Measurements from ENCODE around the gene SPATA21. TPM values are rescaled to one million over a fixed set of nuclear protein-coding genes. Genes with fewer than 3 reads are reported as not detected.

Gene SPATA21
- total and polyA plus RNA-seq, 7 experiments from 2014 or later, result not detected

GRCh38 chr1:16393570-16394521 is 43.4 kb downstream of the SPATA21 start:
- Mint-ChIP-seq H3K4me1 (peaks cover 36 to 47% (median 42%) of the 10 kb centered on the region in 7 donors), H3K9me3 (no peaks in the 10 kb centered on the region), H3K4me3 (no peak overlapping the region), H3K27ac (peak overlapping the region in 3 of 9 donors; percentile 61 to 67 (median 65)), H3K36me3 (peaks cover 5 to 21% (median 8%) of the 10 kb centered on the region in 5 donors), H3K27me3 (no peaks in the 10 kb centered on the region)
- Histone ChIP-seq H3K4me3 (ENCODE audit: low read length) (no peak overlapping the region), H3K4me1 (ENCODE audit: control insufficient read depth in 2 of 2, insufficient read depth in 2 of 2, low read length in 2 of 2) (peaks cover 0 to 19% of the 10 kb centered on the region in 2 donors), H3K36me3 (ENCODE audit: control insufficient read depth in 2 of 3, insufficient read depth in 3 of 3, low read length in 3 of 3) (peaks cover 10 to 65% (median 11%) of the 10 kb centered on the region in 3 experiments), H3K9me3 (ENCODE audit: control insufficient read depth in 2 of 3, low read length in 3 of 3) (no peaks in the 10 kb centered on the region), H3K27me3 (ENCODE audit: control insufficient read depth in 2 of 2, insufficient read depth in 2 of 2, low read length in 2 of 2) (no peaks in the 10 kb centered on the region), H3K27ac (ENCODE audit: low read depth, low read length) (peak overlapping the region; percentile 23)
- intact Hi-C loops (cut with micrococcal nuclease), result no loop called here
- ATAC-seq (peak; percentile 16), DNase-seq (no peak)
- CTCF ChIA-PET, result interaction anchor here (0.5 kb wide), 1 partner anchor 315 kb away, joined by 3 read pairs; no protein-coding TSS in a partner anchor
- POLR2A ChIA-PET, result no interaction called here

- Mint-ChIP-seq H3K27me3 (no peaks in the 10 kb centered on the region), H3K27ac (peak overlapping the region in 8 of 9 donors; percentile 14 to 82 (median 66)), H3K36me3 (peaks cover 5 to 21% (median 10%) of the 10 kb centered on the region in 5 donors), H3K9me3 (no peaks in the 10 kb centered on the region), H3K4me1 (peaks cover 36 to 51% (median 49%) of the 10 kb centered on the region in 7 donors), H3K4me3 (peak overlapping the region in 1 of 10 donors; percentile 41)
- no peaks in the 10 kb centered on the region for H3K9me3 ChIP-seq (ENCODE audit: control insufficient read depth in 2 of 3, low read length in 3 of 3)
- CTCF ChIA-PET, result no interaction called here
- no peak overlapping the region for H3K4me3 ChIP-seq (ENCODE audit: low read length)
- ATAC-seq (no peak), DNase-seq (no peak)
- H3K36me3 ChIP-seq (ENCODE audit: control insufficient read depth in 2 of 3, insufficient read depth in 3 of 3, low read length in 3 of 3), result peaks cover 10 to 57% (median 11%) of the 10 kb centered on the region in 3 experiments
- POLR2A ChIA-PET, result no interaction called here
- peaks cover 0 to 19% of the 10 kb centered on the region in 2 donors for H3K4me1 ChIP-seq (ENCODE audit: control insufficient read depth in 2 of 2, insufficient read depth in 2 of 2, low read length in 2 of 2)
- no peaks in the 10 kb centered on the region for H3K27me3 ChIP-seq (ENCODE audit: control insufficient read depth in 2 of 2, insufficient read depth in 2 of 2, low read length in 2 of 2)
- peak overlapping the region; percentile 23 for H3K27ac ChIP-seq (ENCODE audit: low read depth, low read length)
- intact Hi-C loops (cut with micrococcal nuclease), result no loop called here
Observed at GRCh38 chr1:16392740-16393569, 44.3 kb downstream of the SPATA21 start.

GRCh38 chr1:16391411-16391810 is 45.8 kb downstream of the SPATA21 start:
- peak overlapping the region; percentile 9 for H3K27ac ChIP-seq (ENCODE audit: low read depth, low read length)
- peaks cover 5 to 21% (median 10%) of the 10 kb centered on the region in 5 donors for H3K36me3 Mint-ChIP-seq

GRCh38 chr1:16387201-16388188 is 49.7 kb downstream of the SPATA21 start:
- ATAC-seq, result peak; percentile 51
- ChIA-PET POLR2A (interaction anchor here (0.9 to 1.4 kb wide), 4 partner anchors 14 to 56 kb away, joined by 3 to 6 read pairs (median 4); partner anchors contain the start of gene NECAP2), CTCF (interaction anchor here (0.6 to 1.8 kb wide), 3 partner anchors 13 to 493 kb away, joined by 3 to 6 read pairs (median 4); no protein-coding TSS in a partner anchor)
- H3K27me3 Mint-ChIP-seq, result no peaks in the 10 kb centered on the region
- peak overlapping the region; percentile 54 for H3K27ac ChIP-seq (ENCODE audit: low read depth, low read length)
- no peaks in the 10 kb centered on the region for H3K27me3 ChIP-seq (ENCODE audit: control insufficient read depth in 2 of 2, insufficient read depth in 2 of 2, low read length in 2 of 2)
- H3K27ac Mint-ChIP-seq, result peak overlapping the region; percentile 60 to 89 (median 79)
- peaks cover 2 to 18% (median 6%) of the 10 kb centered on the region in 5 donors for H3K36me3 Mint-ChIP-seq
- peak overlapping the region; percentile 69 to 86 (median 82) for H3K4me3 Mint-ChIP-seq
- H3K4me1 ChIP-seq (ENCODE audit: control insufficient read depth in 2 of 2, insufficient read depth in 2 of 2, low read length in 2 of 2), result peaks cover 22 to 53% of the 10 kb centered on the region in 2 donors
- H3K4me3 ChIP-seq (ENCODE audit: low read length), result peak overlapping the region; percentile 34
- intact Hi-C loops (cut with micrococcal nuclease), result loop anchor here (1.0 to 5.0 kb wide), 5 partner anchors 15 to 55 kb away; partner anchors contain the start of genes NECAP2 (in 2 of the 2) and SZRD1 (in 1 of the 2)
- H3K4me1 Mint-ChIP-seq, result peaks cover 66 to 88% (median 79%) of the 10 kb centered on the region in 7 donors
- H3K36me3 ChIP-seq (ENCODE audit: control insufficient read depth in 2 of 3, insufficient read depth in 3 of 3, low read length in 3 of 3), result peaks cover 0 to 4% (median 0%) of the 10 kb centered on the region in 3 experiments
- no peaks in the 10 kb centered on the region for H3K9me3 ChIP-seq (ENCODE audit: control insufficient read depth in 2 of 3, low read length in 3 of 3)
- no peaks in the 10 kb centered on the region for H3K9me3 Mint-ChIP-seq
- DNase-seq, result peak in 3 of 9 donors; percentile 8 to 16 (median 11)

More at GRCh38 chr1:16391411-16391810, 45.8 kb downstream of the SPATA21 start:
- H3K27me3 Mint-ChIP-seq, result no peaks in the 10 kb centered on the region
- no peaks in the 10 kb centered on the region for H3K9me3 Mint-ChIP-seq
- ATAC-seq (peak; percentile 23), DNase-seq (no peak)
- intact Hi-C loops (cut with micrococcal nuclease), result no loop called here
- peak overlapping the region in 2 of 10 donors; percentile 25 to 26 for H3K4me3 Mint-ChIP-seq
- Histone ChIP-seq H3K36me3 (ENCODE audit: control insufficient read depth in 2 of 3, insufficient read depth in 3 of 3, low read length in 3 of 3) (peaks cover 10 to 43% (median 11%) of the 10 kb centered on the region in 3 experiments), H3K9me3 (ENCODE audit: control insufficient read depth in 2 of 3, low read length in 3 of 3) (no peaks in the 10 kb centered on the region), H3K27me3 (ENCODE audit: control insufficient read depth in 2 of 2, insufficient read depth in 2 of 2, low read length in 2 of 2) (no peaks in the 10 kb centered on the region), H3K4me3 (ENCODE audit: low read length) (no peak overlapping the region), H3K4me1 (ENCODE audit: control insufficient read depth in 2 of 2, insufficient read depth in 2 of 2, low read length in 2 of 2) (peaks cover 7 to 33% of the 10 kb centered on the region in 2 donors)
- peak overlapping the region in 8 of 9 donors; percentile 27 to 79 (median 60) for H3K27ac Mint-ChIP-seq
- peaks cover 47 to 65% (median 58%) of the 10 kb centered on the region in 7 donors for H3K4me1 Mint-ChIP-seq
- ChIA-PET CTCF (no interaction called here), POLR2A (no interaction called here)

- Mint-ChIP-seq H3K9me3 (no peaks in the 10 kb centered on the region), H3K27ac (peak overlapping the region; percentile 39 to 91 (median 77)), H3K36me3 (peaks cover 0 to 18% (median 8%) of the 10 kb centered on the region in 5 donors), H3K4me1 (peaks cover 61 to 86% (median 75%) of the 10 kb centered on the region in 7 donors), H3K27me3 (no peaks in the 10 kb centered on the region), H3K4me3 (peak overlapping the region; percentile 22 to 84 (median 76))
- ATAC-seq (peak; percentile 77), DNase-seq (no peak)
- no peaks in the 10 kb centered on the region for H3K27me3 ChIP-seq (ENCODE audit: control insufficient read depth in 2 of 2, insufficient read depth in 2 of 2, low read length in 2 of 2)
- no peak overlapping the region for H3K4me3 ChIP-seq (ENCODE audit: low read length)
- H3K4me1 ChIP-seq (ENCODE audit: control insufficient read depth in 2 of 2, insufficient read depth in 2 of 2, low read length in 2 of 2), result peaks cover 22 to 51% of the 10 kb centered on the region in 2 donors
- peak overlapping the region; percentile 54 for H3K27ac ChIP-seq (ENCODE audit: low read depth, low read length)
- H3K9me3 ChIP-seq (ENCODE audit: control insufficient read depth in 2 of 3, low read length in 3 of 3), result no peaks in the 10 kb centered on the region
- ChIA-PET CTCF (interaction anchor here (0.6 to 1.8 kb wide), 2 partner anchors 12 to 30 kb away, joined by 4 to 6 read pairs; no protein-coding TSS in a partner anchor), POLR2A (interaction anchor here (1.1 to 1.4 kb wide), 3 partner anchors 13 to 54 kb away, joined by 3 to 6 read pairs (median 6); partner anchors contain the start of gene NECAP2)
- intact Hi-C loops (cut with micrococcal nuclease), result loop anchor here (1.0 to 5.0 kb wide), 5 partner anchors 14 to 56 kb away; partner anchors contain the start of genes NECAP2 (in 2 of the 2) and SZRD1 (in 1 of the 2)
- H3K36me3 ChIP-seq (ENCODE audit: control insufficient read depth in 2 of 3, insufficient read depth in 3 of 3, low read length in 3 of 3), result no peaks in the 10 kb centered on the region
Observed at GRCh38 chr1:16386454-16387113, 50.6 kb downstream of the SPATA21 start.

Measured in naive thymus-derived CD4-positive, alpha-beta T cell (primary cell).